AML-193 (cell line): ENCODE measurements around the gene RFFL.

Source experiments
- DNase-seq, 2 experiments: peaks; one replicate each; lab custom pipeline; 2025; lab: John Stamatoyannopoulos, UW

RFFL gene

DNA sequence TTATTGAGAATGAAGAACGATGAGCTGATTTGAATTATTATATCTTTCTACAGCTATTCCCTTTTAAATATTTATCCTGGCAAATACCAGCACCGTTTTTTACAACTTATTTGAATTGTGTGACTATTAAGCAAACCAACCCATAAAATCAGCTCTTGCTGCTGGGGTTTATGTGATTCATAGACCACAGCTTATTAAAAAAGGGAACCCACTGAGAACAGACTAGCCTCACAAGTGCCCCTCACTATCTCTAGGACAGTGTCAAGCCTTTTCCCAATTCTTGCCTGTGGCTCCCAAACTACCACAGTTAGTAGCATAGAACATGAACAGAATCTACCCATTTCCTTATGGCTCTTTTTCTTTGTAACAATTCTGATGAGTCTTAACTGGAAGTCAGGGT, 89.3 kb downstream of the RFFL start:
- no peak for DNase-seq

DNA sequence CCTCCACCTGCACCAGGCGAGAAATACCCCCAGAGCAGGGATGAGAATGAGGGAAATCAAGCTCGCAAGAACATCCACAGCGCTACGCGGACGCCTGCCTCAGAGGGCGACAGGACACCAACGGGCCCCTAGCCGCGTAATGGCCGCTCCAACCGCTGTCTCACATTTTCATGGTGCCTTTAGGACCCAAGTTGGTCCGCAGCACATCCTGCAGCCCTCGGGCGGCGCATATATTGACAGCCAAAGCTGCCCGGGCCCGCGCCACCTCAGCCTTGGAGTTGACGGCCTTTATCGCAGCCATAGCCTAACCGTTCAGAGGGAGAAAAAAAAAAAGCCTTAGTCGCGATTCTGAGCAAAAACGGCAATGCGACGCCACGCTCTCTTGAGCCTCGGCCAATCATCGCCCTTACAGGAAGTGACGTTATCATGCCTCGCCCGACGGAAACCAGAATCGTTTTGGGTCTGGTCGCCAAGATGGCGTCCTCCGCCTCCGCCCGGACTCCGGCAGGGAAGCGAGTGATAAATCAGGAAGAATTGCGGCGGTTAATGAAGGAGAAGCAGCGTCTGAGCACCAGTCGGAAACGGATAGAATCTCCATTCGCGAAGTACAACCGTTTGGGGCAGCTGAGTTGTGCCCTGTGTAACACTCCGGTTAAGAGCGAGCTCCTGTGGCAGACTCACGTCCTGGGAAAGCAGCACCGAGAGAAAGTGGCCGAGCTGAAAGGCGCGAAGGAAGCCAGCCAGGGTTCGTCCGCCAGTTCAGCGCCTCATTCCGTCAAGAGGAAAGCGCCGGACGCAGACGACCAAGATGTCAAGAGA, 102.2 kb downstream of the RFFL start, which contains the start of the genes CCT6B and ZNF830:
Gene CCT6B, minus strand, starts transcription at position 368 of the 819 bp plus-strand sequence. Its CDS starts 67 bp downstream, at position 301.
Gene ZNF830, plus strand, starts transcription at position 448 of the 819 bp plus-strand sequence. Its CDS starts 27 bp downstream, at position 475.
- DNase-seq = peak; percentile 95 to 97

DNA sequence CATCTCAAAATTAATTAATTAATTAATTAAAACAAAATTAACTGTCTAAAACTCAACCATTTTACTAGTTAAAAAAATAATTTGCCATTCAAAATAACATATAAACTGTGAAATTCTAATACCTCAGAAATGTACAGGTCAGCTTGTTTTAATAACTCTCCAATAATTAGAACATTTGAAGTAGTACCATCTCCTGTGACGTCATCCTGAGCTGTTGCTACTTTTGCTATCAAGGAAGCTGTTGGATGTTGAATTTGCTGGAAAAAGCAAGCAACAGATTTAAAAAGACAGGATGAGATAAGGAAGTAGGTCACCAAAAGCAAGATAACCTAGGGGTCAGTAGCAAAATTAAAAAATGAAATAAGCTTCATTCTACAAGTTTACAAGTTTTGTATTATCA, 105.1 kb downstream of the RFFL start:
- DNase-seq = no peak
